HepG2 (cell line): ENCODE results near the gene ACAP2. TPM values are rescaled to one million over a fixed set of nuclear protein-coding genes. Genes with fewer than 3 reads are reported as not detected.

Experiments used
- CEBPG ChIP-seq: IDR thresholded peaks from 2 replicates; pipeline ENCODE4 v1.6.1; 2016
- EED ChIP-seq: sonication (generic); formaldehyde crosslinking; IDR thresholded peaks from 2 replicates; pipeline ENCODE4 v1.5.0; 2020; ENCODE audit warnings: mild to moderate bottlenecking, missing genetic modification reagents
- ELF3 ChIP-seq: IDR thresholded peaks from 2 replicates; pipeline ENCODE4 v1.6.1; 2016; ENCODE audit warnings: missing genetic modification reagents, missing compliant biosample characterization
- KAT8 ChIP-seq: IDR thresholded peaks from 2 replicates; pipeline ENCODE4 v1.6.1; 2016; ENCODE audit warnings: missing genetic modification reagents, missing compliant biosample characterization
- KLF15 ChIP-seq: sonication (generic); formaldehyde crosslinking; IDR thresholded peaks from 2 replicates; pipeline ENCODE4 v1.8.1; 2023; ENCODE audit warnings: borderline replicate concordance, mild to moderate bottlenecking, inconsistent platforms, missing genetic modification reagents, mixed read lengths
- LCORL ChIP-seq, 2 experiments: fragments of 450-650 bp in 1 of 2; sonication (generic) in 1 of 2; formaldehyde crosslinking in 1 of 2; IDR thresholded peaks; 2 replicates each; pipeline versions ENCODE4 v1.5.0 to v1.6.1; 2017 to 2020; ENCODE audit warnings: antibody characterized with exemption in 1 of 2, missing genetic modification reagents in 1 of 2
- MIER2 ChIP-seq: IDR thresholded peaks from 2 replicates; pipeline ENCODE4 v1.6.1; 2016; ENCODE audit warnings: missing biosample characterization, missing genetic modification reagents
- MYPOP ChIP-seq: sonication (generic); formaldehyde crosslinking; IDR thresholded peaks from 2 replicates; pipeline ENCODE4 v1.8.1; 2023; ENCODE audit warnings: mild to moderate bottlenecking, moderate library complexity, missing genetic modification reagents
- NCOA1 ChIP-seq: sonication (generic); formaldehyde crosslinking; IDR thresholded peaks from 2 replicates; pipeline ENCODE4 v1.9.0; 2021; ENCODE audit warnings: missing genetic modification reagents
- PAX8 ChIP-seq: sonication (generic); formaldehyde crosslinking; IDR thresholded peaks from 2 replicates; pipeline ENCODE4 v1.8.0; 2022; ENCODE audit warnings: mild to moderate bottlenecking, missing genetic modification reagents, borderline replicate concordance
- PAXIP1 ChIP-seq: sonication (generic); formaldehyde crosslinking; conservative IDR thresholded peaks from 2 replicates; pipeline ENCODE4 v1.4.0; 2020; ENCODE audit warnings: mild to moderate bottlenecking, missing genetic modification reagents, moderate library complexity
- RXRB ChIP-seq: IDR thresholded peaks from 2 replicates; pipeline ENCODE4 v1.6.1; 2016; ENCODE audit warnings: borderline replicate concordance, missing genetic modification reagents, missing compliant biosample characterization
- SIX4 ChIP-seq: sonication (generic); formaldehyde crosslinking; IDR thresholded peaks from 2 replicates; pipeline ENCODE4 v1.4.0; 2020; ENCODE audit warnings: missing genetic modification reagents
- SNAI1 ChIP-seq: sonication (generic); formaldehyde crosslinking; IDR thresholded peaks from 2 replicates; pipeline ENCODE4 v1.5.0; 2020; ENCODE audit warnings: mild to moderate bottlenecking, missing genetic modification reagents, borderline replicate concordance
- ZNF788 ChIP-seq: sonication (generic); formaldehyde crosslinking; IDR thresholded peaks from 2 replicates; pipeline ENCODE4 v1.5.0; 2020; ENCODE audit warnings: mild to moderate bottlenecking, missing genetic modification reagents, borderline replicate concordance
- ZSCAN20 ChIP-seq: sonication (generic); formaldehyde crosslinking; IDR thresholded peaks from 2 replicates; pipeline ENCODE4 v1.4.0; 2020; ENCODE audit warnings: missing genetic modification reagents, mild to moderate bottlenecking, borderline replicate concordance
- polyA plus RNA-seq, 8 experiments: library from polyadenylated mRNA; depleted of rRNA in 3 of 8; stranded (reverse) in 7 of 8; unstranded in 1 of 8; fragments of >200 nt; fragmentation: Illumina TruSeq in 4 of 8; extraction: Trizol in 4 of 8; gene quantifications; 2 replicates each; pipeline versions ENCODE4 v1.2.1 to v1.2.3, GENCODE V29; 2011 to 2016; ENCODE audit warnings: low read depth in 4 of 8, missing spikeins in 1 of 8, mixed read lengths in 1 of 8; ENCODE audit not compliant: insufficient read depth in 1 of 8
- total RNA-seq, 5 experiments: library from RNA; depleted of rRNA; stranded (reverse); fragments of >200 nt; fragmentation: Illumina TruSeq; extraction: Trizol; gene quantifications; 2 replicates each; pipeline ENCODE4 v1.2.3, GENCODE V29; 2016; ENCODE audit warnings: low read depth in 1 of 5
- TF ChIP-seq, protein P1 (sequence below): sonication (generic); formaldehyde crosslinking; IDR thresholded peaks from 2 replicates; pipeline ENCODE4 v1.4.0; 2020; ENCODE audit warnings: mild to moderate bottlenecking, low read depth, missing genetic modification reagents
- TF ChIP-seq, protein P2 (sequence below): sonication (generic); formaldehyde crosslinking; IDR thresholded peaks from 2 replicates; pipeline ENCODE4 v1.5.0; 2020; ENCODE audit warnings: mild to moderate bottlenecking, missing genetic modification reagents

ACAP2 gene
- total and polyA plus RNA-seq, 2 of the 13 experiments (the other 11 are each of a cell fraction or from before 2014, with no cell fraction given): 7.3 to 23.9 TPM

GRCh38 chr3:195271410-195272243 is 171.2 kb downstream of the ACAP2 start (continued):
- TF ChIP-seq PAX8 (CRISPR knock-in tag) (no peak), SNAI1 (peak; percentile 60; the same call in 1 of the 2 replicates), MYPOP (CRISPR knock-in tag) (peak; percentile 46; the same call in 1 of the 2 replicates), ELF3 (CRISPR knock-in tag) (peak; percentile 60; the same call in 1 of the 2 replicates), ZSCAN20 (CRISPR knock-in tag) (0 out of 2 replicates have a peak, but pooled peaks have one; percentile 76), KLF15 (peak; percentile 55; the same call in 1 of the 2 replicates), LCORL (IDR thresholded peaks at IDR 0.05) (no peak), LCORL (CRISPR knock-in tag; IDR thresholded peaks at IDR 0.05) (peak; percentile 64), CEBPG (peak; percentile 15; the same call in 1 of the 2 replicates), MIER2 (CRISPR knock-in tag) (no peak), EED (CRISPR knock-in tag) (no peak), SIX4 (CRISPR knock-in tag) (no peak), KAT8 (CRISPR knock-in tag) (peak; percentile 67; the same call in 1 of the 2 replicates), PAXIP1 (CRISPR knock-in tag) (no peak; the same call in none of the 2 replicates), ZNF788 (CRISPR knock-in tag) (peak; percentile 17; the same call in 1 of the 2 replicates), NCOA1 (CRISPR knock-in tag) (no peak), RXRB (CRISPR knock-in tag) (no peak; the same call in 1 of the 2 replicates)
- TF ChIP-seq, protein P1, sequence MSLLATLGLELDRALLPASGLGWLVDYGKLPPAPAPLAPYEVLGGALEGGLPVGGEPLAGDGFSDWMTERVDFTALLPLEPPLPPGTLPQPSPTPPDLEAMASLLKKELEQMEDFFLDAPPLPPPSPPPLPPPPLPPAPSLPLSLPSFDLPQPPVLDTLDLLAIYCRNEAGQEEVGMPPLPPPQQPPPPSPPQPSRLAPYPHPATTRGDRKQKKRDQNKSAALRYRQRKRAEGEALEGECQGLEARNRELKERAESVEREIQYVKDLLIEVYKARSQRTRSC: no peak
- TF ChIP-seq, protein P2, sequence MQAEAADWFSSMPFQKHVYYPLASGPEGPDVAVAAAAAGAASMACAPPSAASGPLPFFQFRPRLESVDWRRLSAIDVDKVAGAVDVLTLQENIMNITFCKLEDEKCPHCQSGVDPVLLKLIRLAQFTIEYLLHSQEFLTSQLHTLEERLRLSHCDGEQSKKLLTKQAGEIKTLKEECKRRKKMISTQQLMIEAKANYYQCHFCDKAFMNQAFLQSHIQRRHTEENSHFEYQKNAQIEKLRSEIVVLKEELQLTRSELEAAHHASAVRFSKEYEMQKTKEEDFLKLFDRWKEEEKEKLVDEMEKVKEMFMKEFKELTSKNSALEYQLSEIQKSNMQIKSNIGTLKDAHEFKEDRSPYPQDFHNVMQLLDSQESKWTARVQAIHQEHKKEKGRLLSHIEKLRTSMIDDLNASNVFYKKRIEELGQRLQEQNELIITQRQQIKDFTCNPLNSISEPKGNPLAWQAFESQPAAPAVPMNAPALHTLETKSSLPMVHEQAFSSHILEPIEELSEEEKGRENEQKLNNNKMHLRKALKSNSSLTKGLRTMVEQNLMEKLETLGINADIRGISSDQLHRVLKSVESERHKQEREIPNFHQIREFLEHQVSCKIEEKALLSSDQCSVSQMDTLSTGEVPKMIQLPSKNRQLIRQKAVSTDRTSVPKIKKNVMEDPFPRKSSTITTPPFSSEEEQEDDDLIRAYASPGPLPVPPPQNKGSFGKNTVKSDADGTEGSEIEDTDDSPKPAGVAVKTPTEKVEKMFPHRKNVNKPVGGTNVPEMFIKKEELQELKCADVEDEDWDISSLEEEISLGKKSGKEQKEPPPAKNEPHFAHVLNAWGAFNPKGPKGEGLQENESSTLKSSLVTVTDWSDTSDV (CRISPR knock-in tag): no peak
